Epithelial cell of esophagus (primary cell): ENCODE measurements around the gene COMT.
"Not testable (repeated sequence)": the region's sequence is repeated elsewhere in the genome, so short reads cannot be mapped to it uniquely, and the experiment has no call there.

Source experiments
- DNase-seq: peaks from one replicate; pipeline ENCODE4 v3.0.0; 2010; ENCODE audit warnings: low read depth
- H3K4me3 ChIP-seq: 2 replicates; pipeline ENCODE4 v1.5.1; 2011; ENCODE audit warnings: mild to moderate bottlenecking, low read length, control low read depth
- CTCF ChIP-seq: IDR thresholded peaks from 2 replicates; pipeline ENCODE4 v1.5.1; 2011; ENCODE audit warnings: low read depth, mild to moderate bottlenecking, low read length, control low read depth, inconsistent platforms; ENCODE audit not compliant: insufficient read depth; ENCODE audit errors: missing control alignments

The COMT gene

GRCh38 chr22:19903031-19903430, 38.5 kb upstream of the COMT start:
- no peak for TF ChIP-seq CTCF
- H3K4me3 ChIP-seq, result no peak overlapping the region
- DNase-seq, result no peak

DNA sequence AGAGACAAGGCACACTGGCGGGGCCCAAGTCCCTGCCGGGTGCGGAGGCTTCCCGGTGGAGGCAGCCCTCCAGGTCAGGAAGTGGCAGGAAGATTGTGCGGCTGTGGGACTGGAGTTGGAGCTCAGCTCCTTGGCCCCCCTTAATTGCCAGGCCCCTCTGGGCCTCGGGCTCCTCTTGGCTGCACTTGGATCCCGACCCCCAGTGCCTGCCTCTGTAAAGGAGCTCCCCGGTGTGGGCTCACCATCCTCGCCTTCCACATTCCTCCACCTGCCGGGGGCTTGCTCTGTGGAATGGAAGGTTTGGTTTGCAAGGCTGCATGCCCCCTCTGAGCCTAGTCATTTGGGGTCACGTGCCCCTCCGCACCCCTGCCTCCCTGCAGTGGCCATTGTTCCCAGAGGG, 38.1 kb upstream of the COMT start:
- no peak for DNase-seq
- no peak for TF ChIP-seq CTCF
- H3K4me3 ChIP-seq, result no peak overlapping the region

- TF ChIP-seq CTCF, result no peak
- no peak for DNase-seq
- no peak overlapping the region for H3K4me3 ChIP-seq
Measured at GRCh38 chr22:19904174-19904856, 37.3 kb upstream of the COMT start.

DNA sequence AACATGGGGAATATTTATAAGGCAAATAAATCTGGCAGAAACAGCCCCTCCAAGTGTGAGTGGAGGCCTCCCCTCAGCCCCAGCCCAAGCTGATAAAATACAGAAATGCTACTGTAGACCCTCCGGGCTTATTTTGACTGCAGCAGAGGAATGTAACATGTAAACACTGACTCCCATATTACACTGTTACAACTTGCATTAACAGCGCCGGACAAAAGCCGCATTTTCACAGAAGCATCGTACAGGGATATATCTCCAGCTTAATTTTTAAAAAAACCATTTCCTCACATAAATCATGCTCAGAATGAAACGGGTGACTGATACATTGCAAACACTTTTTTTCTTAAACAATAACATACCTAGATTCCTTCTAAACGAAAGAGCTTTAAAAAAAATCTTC, 36.6 kb upstream of the COMT start:
- no peak for DNase-seq
- no peak for TF ChIP-seq CTCF
- H3K4me3 ChIP-seq, result no peak overlapping the region

DNA sequence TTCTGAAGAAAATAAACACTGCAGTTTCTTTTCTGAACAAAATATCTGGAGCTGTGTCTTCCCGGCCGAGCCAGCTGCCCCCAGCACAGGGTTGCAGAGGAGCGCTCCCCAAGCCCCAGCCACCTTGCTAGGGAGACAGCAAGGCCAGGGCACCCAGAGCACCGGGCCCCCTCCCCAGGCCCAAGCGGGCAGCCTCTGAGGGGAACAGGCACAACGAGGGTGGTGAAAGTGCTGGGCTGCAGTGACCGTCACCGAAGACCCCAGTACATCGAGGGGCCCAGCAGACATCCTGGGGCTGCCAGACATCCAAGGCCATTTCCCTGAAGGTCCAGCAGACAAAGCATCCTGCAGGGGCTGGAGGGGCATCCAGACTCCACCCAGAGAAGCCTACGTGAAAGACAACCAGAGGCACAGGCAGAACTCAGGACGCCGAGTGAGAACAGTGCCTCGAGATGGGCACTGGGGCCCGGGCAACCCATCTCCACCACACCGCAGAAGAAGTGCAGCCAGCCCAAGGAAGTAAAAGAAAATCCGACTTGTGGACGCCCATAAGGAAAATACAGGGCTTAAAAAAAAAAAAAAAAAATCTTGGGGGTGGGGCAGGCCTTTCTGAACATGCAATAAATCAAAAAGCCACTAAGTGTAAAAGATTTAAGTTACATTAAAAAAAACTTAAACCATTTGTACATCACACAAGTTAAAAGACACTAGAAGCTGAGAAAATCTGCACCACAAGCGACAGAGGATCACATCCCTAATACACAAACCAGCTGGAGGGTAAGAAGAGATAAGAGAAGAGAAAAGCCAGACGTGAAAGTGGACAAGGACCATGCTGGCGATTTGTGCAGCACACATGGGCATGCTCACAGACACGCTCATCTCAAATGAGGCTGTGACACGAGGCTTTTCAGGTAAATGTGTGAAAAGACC, 36.0 kb upstream of the COMT start:
- DNase-seq, result no peak
- H3K4me3 ChIP-seq, result no peak overlapping the region
- TF ChIP-seq CTCF, result no peak

DNA sequence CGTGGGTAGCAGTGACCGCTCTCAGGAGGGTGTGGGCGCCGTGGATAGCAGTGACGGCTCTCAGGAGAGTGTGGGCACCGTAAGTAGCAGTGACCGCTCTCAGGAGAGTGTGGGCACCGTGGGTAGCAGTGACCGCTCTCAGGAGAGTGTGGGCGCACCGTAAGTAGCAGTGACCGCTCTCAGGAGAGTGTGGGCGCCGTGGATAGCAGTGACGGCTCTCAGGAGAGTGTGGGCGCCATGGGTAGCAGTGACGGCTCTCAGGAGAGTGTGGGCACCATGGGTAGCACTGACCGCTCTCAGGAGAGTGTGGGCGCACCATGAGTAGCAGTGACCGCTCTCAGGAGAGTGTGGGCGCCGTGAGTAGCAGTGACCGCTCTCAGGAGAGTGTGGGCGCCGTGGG, 34.7 kb upstream of the COMT start:
- not testable (repeated sequence) for DNase-seq, H3K4me3 ChIP-seq

DNA sequence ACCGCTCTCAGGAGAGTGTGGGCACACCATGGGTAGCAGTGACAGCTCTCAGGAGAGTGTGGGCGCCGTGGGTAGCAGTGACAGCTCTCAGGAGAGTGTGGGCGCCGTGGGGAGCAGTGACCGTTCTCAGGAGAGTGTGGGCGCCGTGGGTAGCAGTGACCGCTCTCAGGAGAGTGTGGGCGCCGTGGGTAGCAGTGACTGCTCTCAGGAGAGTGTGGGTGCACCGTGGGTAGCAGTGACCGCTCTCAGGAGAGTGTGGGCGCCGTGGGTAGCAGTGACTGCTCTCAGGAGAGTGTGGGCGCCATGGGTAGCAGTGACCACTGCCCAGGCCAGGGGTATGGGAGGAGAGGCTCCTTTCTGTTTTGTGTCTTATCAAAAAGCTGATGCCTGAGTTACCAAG, 33.7 kb upstream of the COMT start:
- DNase-seq, H3K4me3 ChIP-seq: not testable (repeated sequence)
